Bone marrow (tissue), 2 donors: Measurements from ENCODE around the gene G6PC2.
"Not testable (repeated sequence)": the region's sequence is repeated elsewhere in the genome, so short reads cannot be mapped to it uniquely, and the experiment has no call there.

Experiments used
- DNase-seq, 2 donors: peaks; one replicate each; lab custom pipeline; 2025; lab: John Stamatoyannopoulos, UW

The G6PC2 gene

GRCh38 chr2:168904358-168904757, 3.3 kb downstream of the G6PC2 start:
- no peak for DNase-seq

- DNase-seq, result no peak
Measured at GRCh38 chr2:168907940-168908662, 7.0 kb downstream of the G6PC2 start.

- DNase-seq, result no peak
Measured at GRCh38 chr2:168910330-168910729, 9.2 kb downstream of the G6PC2 start.

- DNase-seq, result peak in 1 of 2 donors; percentile 28
Measured at GRCh38 chr2:168912466-168912865, 11.4 kb downstream of the G6PC2 start.

- no peak for DNase-seq
Measured at GRCh38 chr2:168912901-168913369, 11.8 kb downstream of the G6PC2 start.

GRCh38 chr2:168913495-168913894, 12.4 kb downstream of the G6PC2 start:
- DNase-seq, result no peak

- no peak for DNase-seq
Measured at GRCh38 chr2:168915441-168916330, 14.6 kb downstream of the G6PC2 start.

- DNase-seq, result no peak
Measured at GRCh38 chr2:168916331-168916675, 15.2 kb downstream of the G6PC2 start.

- DNase-seq, result peak in 1 of 2 donors; percentile 22
Measured at GRCh38 chr2:168920504-168921157, 19.5 kb downstream of the G6PC2 start.

GRCh38 chr2:168926621-168927386, 25.7 kb downstream of the G6PC2 start:
- no peak for DNase-seq

GRCh38 chr2:168928113-168928831, 27.2 kb downstream of the G6PC2 start:
- DNase-seq, result no peak

- DNase-seq, result no peak
Measured at GRCh38 chr2:168929031-168929430, 27.9 kb downstream of the G6PC2 start.

GRCh38 chr2:168930242-168930641, 29.2 kb downstream of the G6PC2 start:
- DNase-seq, result no peak

GRCh38 chr2:168932174-168932573, 31.1 kb downstream of the G6PC2 start:
- not testable (repeated sequence) for DNase-seq

- no peak for DNase-seq
Measured at GRCh38 chr2:168934826-168935225, 33.7 kb downstream of the G6PC2 start.

- no peak for DNase-seq
Measured at GRCh38 chr2:168935810-168936581, 34.9 kb downstream of the G6PC2 start.

- DNase-seq, result no peak
Measured at GRCh38 chr2:168939061-168939460, 38.0 kb downstream of the G6PC2 start.

GRCh38 chr2:168939918-168940317, 38.8 kb downstream of the G6PC2 start:
- no peak for DNase-seq

GRCh38 chr2:168941297-168941696, 40.2 kb downstream of the G6PC2 start:
- no peak for DNase-seq

GRCh38 chr2:168944065-168944464, 43.0 kb downstream of the G6PC2 start:
- DNase-seq, result no peak
